Stimulated activated CD4-positive, alpha-beta T cell treated with anti-CD3 and anti-CD28 coated beads, Interleukin-1b, Interleukin-23, amount 100 ng/mL, for 1 hour (primary cell): ENCODE data around the gene KDM1B.
A peak's percentile ranks its signal among the peaks of the same experiment; 100 is the strongest.

Source experiments
- DNase-seq, 2 donors: peaks; one replicate each; pipeline ENCODE4 v3.0.0-alpha.2; 2020; ENCODE audit warnings: low read depth in 2 of 2

Gene KDM1B, protein sequence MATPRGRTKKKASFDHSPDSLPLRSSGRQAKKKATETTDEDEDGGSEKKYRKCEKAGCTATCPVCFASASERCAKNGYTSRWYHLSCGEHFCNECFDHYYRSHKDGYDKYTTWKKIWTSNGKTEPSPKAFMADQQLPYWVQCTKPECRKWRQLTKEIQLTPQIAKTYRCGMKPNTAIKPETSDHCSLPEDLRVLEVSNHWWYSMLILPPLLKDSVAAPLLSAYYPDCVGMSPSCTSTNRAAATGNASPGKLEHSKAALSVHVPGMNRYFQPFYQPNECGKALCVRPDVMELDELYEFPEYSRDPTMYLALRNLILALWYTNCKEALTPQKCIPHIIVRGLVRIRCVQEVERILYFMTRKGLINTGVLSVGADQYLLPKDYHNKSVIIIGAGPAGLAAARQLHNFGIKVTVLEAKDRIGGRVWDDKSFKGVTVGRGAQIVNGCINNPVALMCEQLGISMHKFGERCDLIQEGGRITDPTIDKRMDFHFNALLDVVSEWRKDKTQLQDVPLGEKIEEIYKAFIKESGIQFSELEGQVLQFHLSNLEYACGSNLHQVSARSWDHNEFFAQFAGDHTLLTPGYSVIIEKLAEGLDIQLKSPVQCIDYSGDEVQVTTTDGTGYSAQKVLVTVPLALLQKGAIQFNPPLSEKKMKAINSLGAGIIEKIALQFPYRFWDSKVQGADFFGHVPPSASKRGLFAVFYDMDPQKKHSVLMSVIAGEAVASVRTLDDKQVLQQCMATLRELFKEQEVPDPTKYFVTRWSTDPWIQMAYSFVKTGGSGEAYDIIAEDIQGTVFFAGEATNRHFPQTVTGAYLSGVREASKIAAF

DNA sequence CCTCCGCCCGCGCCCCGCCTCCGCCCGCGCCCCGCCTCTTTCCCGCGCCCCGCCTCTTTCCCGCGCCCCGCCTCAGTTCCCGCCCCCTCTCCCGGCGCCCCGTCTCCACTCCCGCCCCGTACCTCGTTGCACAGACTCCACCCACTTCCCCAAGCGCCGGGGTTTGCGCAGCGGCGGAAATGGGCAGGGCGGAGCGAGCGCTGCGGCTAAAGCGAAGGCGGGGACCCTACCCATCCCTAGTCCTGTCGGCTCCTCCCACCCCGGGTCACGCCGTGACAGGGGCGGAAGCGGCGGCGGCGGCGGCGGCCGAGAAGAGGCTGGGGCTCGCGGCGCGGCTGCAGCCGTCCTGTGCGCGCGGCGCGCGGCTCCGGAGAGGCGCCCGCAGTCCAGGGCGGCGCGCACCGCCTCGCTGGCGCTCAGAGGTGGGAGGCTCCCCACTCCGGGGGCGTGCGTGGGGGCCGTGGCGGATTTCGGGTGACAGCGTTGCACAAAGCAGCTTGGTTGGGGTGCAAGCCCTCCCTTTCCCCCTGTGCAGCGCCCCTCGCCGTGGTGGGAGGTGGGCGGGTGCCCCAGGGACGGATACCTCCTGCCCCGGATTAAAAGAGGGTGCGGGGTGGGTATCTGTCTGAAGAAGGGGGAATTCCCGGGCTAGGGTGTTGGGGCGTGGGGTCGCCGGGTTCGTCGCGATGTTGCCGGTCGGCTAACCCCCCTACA is at the start of gene KDM1B:
Gene KDM1B (plus strand): TSS at position 273 of the 714 bp plus-strand sequence. CDS start 4,474 bp downstream, outside the sequence.
- peak; percentile 92 to 98 for DNase-seq

DNA sequence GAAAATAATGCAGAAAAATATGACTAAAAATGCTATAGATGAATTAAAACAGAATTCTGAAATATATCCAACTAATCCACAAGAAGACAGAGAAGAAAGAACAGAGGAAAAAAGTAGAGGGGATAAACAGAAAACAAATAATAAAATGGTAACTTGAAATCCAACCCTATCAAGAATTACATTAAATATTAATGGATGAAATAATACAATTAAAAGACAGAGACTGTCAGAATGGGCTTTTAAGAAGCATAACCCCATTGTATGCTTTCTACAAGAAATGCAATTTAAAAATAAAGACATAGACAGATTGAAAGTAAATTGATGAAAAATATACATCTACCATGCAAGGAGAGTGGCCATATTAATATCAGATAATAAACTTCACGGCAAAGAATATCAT is 48.2 kb upstream of the KDM1B start:
- DNase-seq, result no peak

DNA sequence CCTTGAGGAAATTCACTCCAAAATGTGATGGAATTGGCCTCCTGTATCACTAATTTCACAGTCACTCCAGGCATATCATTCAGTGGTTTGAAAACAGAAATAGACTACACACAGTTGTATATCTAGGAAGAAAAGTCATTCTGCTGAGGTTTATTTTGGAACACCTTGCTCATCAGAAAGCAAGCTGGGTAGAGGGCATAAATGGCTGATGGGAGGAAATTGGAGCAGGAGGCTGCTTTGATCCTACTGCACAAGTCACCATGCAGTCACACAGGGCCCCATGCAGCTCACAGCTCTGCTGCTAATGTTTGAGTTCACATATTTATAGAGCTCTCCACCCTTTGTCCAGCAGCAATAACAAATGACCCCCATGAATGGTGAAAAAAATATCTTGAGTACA is 45.1 kb upstream of the KDM1B start:
- no peak for DNase-seq

DNA sequence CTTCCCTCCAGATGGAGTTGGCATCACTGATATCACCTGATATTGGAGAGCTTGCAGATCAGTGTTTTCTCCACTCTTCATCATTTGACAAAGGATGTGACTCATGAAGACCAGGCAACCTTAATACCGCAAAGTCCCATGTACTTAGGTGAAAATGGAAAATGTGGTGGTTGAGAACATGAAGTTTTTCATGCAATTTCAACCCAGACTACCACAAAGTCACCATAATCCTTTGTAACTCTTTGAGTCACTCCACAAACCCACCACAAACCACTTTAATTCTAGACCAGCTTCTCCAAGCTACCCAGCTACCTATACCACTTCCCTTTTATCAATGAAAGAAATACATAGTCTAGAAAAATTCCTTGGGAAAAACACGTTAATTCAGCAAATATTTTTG is 39.9 kb upstream of the KDM1B start:
- no peak for DNase-seq

DNA sequence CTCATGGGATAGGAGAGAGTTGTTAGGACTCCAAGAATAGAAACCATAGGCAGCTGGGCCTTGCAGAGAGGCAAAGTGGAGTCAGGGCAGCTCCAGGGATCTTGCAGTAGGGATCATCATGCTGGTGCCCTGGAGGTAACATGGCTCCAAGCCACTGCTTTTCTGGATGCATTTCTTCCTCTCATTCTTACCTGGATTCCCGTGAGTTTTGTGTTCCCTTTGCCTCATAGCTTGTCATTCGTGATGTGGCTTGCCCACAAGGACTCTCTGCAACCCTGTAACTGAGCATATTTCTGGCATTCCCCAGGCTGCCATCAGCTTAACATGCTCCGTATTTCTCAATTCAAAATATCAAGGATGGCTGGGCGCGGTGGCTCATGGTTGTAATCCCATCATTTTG is 38.1 kb upstream of the KDM1B start:
- no peak for DNase-seq

DNA sequence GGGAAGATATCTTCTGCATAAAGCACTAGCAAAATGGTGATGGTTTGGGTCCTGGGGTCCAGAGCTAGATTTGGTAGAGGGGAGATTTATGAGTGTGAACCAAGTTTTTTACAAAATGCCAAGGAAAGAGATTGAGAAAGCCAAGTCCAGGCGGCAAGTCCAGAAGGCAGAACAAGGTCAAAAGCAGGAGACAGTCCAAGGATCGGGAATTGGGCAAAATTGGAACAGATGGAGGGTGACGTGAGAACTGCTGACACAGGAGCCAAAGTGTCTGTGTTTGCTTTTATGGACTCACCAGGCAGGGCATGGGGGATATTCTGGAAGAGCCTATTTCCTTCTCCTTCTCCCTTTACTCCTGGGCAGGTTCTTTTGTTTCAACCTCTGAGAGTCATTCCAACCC is 36.9 kb upstream of the KDM1B start:
- no peak for DNase-seq

DNA sequence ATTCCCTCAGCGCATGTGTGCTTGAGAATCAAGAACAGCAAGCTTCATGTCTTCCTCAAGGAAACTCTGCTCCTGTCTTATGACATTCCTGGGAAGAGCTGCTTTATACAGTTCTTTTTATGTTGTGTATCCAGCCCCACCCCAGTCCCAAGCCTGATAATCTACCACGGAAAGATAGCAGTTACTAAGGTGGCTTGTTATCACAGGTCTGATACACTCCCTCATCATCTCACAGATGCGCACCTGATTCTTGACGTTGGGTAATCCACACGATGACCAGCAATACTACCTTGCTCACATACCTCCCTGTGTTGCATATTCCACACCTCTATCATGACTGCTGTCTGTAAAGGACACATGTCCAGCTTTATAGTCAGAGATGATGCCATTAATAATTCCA is 36.0 kb upstream of the KDM1B start:
- DNase-seq, result no peak

DNA sequence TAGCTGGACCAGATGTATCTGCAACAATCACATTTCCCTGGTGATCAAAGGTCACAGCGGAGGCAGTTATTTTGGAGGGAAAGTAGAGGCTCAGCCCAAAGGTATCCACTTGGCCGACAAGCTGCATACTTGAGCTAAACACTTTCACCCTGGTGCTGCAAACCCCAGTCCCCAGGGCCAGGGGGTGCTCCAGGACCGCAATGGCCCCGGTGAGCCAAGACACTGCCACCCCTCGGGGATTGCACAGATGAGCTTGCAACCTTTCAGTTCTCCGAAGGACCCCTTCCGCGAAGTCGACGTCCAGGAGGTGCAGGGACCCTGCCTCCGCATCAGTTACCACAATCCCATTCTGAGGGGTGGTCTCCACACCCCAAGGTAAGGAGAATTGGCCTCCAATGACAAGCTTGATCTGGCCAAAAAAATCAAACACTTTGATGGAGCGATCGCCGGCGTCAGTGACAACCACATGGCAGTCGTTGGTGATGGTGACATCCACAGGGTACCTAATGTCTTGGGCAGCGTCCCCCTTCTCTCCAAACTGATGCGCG is 33.6 kb upstream of the KDM1B start:
- DNase-seq, result no peak

DNA sequence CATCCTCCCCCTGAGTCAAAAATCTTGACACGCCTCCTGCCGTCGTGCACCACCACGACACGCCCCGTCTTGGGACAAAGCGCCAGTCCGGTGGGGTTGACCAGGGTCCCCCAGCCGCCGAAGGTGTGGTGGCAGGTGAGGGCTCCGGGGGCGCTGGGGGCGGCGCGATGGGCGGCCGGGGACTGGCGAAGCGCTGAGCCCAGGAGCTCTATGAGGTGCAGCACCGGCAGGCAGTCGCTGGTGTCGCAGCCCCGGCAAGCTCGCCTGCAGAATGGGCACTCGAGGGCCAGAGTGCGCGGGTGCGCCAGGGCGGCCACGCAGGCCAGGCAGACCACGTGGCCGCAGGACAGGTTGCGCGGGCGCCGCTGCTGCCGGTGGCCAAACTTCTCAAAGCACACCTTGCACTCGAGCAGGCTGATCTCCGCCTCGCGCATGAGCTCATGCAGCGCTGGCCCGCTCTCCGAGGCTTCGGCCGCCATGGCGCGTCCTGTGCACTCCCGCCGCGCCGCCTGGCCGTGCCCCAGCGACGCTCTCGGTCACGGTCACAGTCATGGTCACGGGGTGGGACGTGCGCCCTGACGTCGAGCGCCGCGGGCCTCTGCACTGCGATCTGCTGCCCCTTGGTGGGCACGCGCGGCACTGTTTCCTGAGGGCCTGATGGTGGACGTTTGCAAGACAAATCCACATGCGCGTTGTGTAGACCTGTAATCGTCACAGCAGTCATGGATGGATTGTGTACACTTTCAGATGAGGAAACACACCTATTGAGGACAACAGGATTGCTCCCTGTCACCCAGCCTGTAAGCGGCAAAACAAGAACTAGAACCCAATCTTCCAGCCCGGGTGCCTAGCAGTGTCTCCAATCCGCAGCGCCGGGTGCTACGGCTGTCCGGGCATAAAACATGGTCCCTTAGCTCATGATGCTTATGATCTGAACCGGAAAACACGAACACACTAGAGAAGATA is 32.8 kb upstream of the KDM1B start, which contains the start of gene NHLRC1:
Gene NHLRC1 (minus strand): TSS at position 550 of the 966 bp plus-strand sequence. CDS start 71 bp downstream, at position 479.
- DNase-seq, result peak; percentile 9 to 52

DNA sequence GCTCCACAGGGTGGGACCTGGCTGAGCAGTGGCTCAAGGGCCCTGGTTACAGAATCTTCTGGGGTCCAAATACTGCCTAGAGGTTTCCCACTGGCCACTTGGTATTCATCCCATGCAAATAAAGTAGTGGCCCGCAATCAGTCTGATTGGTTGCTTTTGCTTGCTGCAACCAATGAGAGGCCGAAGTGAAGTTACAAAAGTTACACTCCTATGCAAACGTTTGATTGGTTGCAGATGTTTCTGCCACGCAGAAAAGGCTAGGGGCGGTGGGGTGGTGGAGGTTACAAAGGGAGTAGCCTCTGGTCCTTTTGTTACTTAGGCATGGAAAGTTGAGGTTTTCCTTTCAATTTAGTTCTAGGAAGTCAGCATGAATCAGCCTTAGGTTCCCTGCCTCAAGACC is 29.1 kb upstream of the KDM1B start:
- DNase-seq, result no peak

DNA sequence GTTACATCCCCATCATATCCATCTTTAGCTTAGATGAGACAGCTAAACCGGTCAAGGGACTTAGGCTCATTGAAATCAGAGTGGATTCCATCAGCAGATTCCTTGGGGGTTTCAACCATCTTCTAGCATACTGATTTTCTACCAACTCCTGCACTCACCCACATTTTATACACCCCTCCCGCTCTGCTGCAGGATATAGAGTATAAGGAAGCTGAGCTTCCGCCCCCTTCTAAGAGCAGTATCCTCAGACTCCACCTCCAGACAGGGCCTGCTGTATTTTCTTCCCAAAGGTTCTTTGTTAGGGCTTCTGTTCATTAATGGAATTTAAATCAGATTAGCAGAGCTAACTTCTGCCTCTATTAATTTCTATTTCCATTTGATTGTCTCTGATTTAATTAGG is 22.9 kb upstream of the KDM1B start:
- no peak for DNase-seq

DNA sequence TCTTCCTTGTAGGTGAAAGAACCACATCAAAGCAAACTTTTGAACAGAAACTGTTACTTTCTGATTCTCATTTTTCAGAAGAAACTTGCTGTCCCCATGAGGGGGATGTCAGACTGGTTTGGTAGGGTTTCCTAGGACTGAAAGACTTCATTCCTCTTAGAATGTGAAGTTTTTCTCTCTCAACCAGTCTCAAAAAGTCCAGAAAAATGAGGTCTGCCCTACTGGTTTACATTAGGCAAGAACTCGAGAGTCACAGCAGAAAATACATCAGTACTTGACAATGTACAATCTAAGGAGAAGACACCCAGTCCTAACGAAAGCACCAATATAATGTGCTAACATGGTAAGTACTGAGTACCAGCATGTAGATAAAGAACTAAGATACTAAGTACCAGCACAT is 20.1 kb upstream of the KDM1B start:
- no peak for DNase-seq

DNA sequence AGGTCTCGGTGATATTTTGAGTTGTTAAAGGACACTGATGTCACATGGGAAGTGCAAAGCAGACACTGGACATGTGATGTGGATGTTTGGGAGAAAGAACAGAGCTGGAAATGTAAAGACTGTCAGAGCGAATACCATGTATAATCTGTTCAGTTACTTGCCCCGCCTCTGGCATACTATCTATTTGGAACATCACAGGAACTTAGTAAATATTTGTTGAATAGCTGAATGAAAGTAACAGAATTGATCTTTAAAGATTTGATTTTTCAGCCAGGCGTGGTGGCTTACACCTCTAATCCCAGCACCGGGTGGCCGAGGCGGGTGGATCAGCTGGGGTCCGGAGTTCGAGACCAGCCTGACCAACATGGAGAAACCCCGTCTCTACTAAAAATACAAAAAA is 19.0 kb upstream of the KDM1B start:
- DNase-seq, result no peak

DNA sequence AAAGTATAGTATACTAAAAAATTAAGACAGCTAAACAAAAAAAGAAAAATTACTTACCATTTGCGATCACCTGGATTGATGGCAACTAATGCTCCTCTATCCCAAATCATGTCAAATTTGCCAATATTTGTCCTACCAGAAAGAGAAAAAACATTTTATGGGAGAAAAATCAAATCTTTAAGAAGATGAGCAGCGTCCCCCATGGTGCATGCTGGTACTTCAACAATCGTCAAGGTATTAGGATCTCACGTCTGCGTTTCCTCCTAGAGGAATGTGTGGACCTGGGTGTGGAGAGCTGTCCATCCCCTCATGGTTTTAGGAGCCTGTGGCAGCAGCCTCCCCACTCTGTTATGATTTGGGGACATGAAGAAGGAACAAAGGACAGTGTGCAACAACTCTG is 16.3 kb upstream of the KDM1B start:
- DNase-seq, result no peak

DNA sequence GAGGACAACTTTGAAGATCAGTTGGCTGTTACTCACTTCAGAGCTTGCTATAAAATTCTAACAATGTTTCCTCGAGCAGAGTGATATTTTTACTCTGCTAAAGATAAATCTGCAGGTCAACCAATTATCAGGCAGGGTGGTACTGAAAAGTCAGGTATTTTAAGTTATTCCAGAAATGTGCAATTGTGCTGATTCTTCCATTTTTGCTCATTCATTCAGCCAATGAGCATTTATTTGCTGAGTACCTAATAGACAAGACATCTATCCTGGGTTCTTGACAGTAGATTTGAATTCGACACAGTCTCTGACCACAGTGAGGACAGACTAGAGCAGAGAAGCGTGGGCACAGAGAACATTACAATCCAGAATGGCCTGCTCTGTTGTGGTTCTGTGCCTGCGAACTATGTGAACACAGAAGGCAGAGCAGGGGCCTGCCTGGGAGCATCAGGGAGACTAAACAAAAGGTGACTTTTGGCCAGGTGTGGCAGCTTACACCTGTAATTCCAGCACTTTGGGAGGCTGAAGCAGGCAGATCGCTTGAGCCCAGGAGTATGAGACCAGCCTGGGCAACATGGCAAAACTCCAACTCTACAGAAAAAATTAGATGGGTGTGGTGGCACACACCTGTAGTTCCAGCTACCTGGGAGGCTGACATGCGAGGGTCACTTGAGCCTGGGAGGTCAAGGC is 15.1 kb upstream of the KDM1B start:
- DNase-seq, result no peak

DNA sequence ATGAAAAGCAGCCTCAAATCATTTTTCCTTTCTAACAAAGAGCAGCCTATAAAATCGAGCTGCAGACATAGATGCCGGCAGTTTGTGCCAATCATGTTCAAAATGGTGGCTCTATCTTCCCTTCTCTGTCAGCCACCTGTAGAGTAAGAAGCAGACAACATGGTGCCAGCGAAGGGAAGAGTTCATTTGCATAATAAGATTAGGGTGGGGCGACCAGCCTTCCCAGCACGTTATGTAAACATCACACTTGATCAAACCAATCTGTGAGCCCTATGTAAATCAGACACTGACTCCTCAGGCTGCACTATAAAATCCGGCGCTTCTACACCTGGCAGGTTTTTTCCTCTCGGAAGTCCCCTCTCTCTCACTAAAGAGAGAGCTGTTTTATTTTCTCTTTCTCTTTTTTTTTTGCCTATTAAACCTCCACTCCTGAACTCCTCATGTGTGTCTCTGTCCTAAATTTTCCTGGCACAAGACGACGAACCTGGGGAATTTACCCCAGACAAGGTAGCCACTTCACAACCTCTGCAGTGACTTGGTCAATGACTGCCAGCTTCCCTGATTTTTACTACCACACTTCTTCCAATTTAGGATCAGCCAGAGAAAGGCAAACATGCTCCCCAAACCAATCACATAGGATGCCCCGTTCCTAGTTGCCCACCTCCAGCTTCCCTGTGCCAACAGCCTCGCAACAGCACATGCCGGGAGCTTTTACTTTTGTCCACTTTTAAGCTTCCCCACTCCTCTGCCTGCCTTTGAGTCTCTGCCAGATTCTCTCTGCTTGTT is 13.2 kb upstream of the KDM1B start:
- no peak for DNase-seq

DNA sequence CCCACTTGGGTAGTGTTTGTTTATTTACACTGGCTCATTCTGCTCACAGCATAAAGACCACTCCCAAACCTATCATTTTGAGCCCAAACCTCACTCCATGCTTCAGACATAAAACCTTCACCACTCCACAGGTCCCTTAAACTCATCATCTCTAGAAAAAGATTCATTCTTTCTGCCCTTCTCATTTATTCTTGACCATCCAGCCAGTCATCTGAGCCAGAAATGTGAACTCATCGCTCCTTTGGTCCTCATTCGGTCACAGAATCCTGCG is 12.7 kb upstream of the KDM1B start:
- DNase-seq, result no peak

DNA sequence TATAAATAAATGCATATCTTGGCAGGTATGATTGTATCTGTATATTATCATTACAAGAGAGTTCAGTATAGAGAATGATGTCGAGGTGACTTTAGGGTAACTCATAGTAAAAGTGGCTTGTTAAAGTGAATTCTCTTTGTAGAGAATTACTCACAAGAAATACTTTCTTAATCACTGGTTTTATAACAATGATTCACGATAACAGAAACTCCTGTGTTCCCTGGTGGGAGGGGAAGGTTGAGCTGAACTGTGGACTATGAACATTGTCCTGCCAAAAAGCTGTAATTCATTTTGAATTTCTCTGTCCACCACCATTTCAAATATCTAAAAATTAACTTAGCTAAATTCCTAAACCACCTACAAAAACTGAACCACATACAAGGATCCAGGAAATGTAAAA is 8.1 kb upstream of the KDM1B start:
- no peak for DNase-seq

DNA sequence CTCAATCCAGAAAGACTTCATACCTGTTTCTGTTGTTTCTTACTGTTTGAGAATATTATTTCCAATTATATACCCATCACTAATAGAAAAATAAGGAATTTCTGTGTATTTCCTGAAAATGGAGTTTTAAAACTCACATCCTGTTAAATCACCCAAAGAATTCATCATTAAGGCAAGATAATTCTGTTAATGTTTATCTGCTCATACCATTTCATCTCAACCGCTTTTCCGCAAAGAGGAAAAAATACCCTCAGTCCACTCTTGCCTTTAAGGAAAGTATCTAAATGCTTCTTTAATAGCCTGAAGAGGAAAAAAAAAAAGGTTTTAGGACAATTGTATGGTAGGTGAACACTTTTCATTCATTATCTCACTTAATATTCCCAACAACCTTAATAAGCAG is 7.6 kb upstream of the KDM1B start:
- DNase-seq, result no peak
